Liver (tissue), 9 donors: ENCODE results near the gene GPR55. TPM values are rescaled to one million over a fixed set of nuclear protein-coding genes. Genes with fewer than 3 reads are reported as not detected.

ENCODE experiments used
- DNase-seq: peaks from one replicate; pipeline ENCODE4 v3.0.0-alpha.2; 2017; ENCODE audit warnings: low spot score
- H3K27ac ChIP-seq, 2 donors: one replicate each; pipeline ENCODE4 v1.7.0; 2013; ENCODE audit warnings: inconsistent platforms in 2 of 2, low read length in 2 of 2, control low read depth in 1 of 2, low read depth in 1 of 2, mild to moderate bottlenecking in 1 of 2
- H3K27me3 ChIP-seq, 4 donors: one replicate each; pipeline versions ENCODE4 v1.6.1 to v1.7.0; 2013; ENCODE audit warnings: low read length in 3 of 4, inconsistent platforms in 1 of 4, mild to moderate bottlenecking in 1 of 4, moderate library complexity in 1 of 4; ENCODE audit not compliant: control insufficient read depth in 4 of 4, insufficient read depth in 4 of 4
- H3K36me3 ChIP-seq, 4 donors: one replicate each; pipeline versions ENCODE4 v1.6.1 to v1.7.0; 2013; ENCODE audit warnings: low read length in 3 of 4, mild to moderate bottlenecking in 3 of 4, low read depth in 1 of 4, moderate library complexity in 1 of 4; ENCODE audit not compliant: control insufficient read depth in 4 of 4, insufficient read depth in 3 of 4
- H3K4me1 ChIP-seq, 4 donors: one replicate each; pipeline versions ENCODE4 v1.6.1 to v1.7.0; 2013; ENCODE audit warnings: low read length in 3 of 4, mild to moderate bottlenecking in 3 of 4, moderate library complexity in 1 of 4; ENCODE audit not compliant: control insufficient read depth in 4 of 4, insufficient read depth in 4 of 4
- H3K4me3 ChIP-seq, 3 donors: one replicate each; pipeline versions ENCODE4 v1.6.1 to v1.7.0; 2013; ENCODE audit warnings: low read length in 3 of 3, control low read depth in 1 of 3, low read depth in 1 of 3, mild to moderate bottlenecking in 1 of 3
- H3K9ac ChIP-seq, 2 donors: one replicate each; pipeline ENCODE4 v1.7.0; 2013; ENCODE audit warnings: low read length in 2 of 2, mild to moderate bottlenecking in 2 of 2, moderate library complexity in 2 of 2, control low read depth in 1 of 2, low read depth in 1 of 2
- H3K9me3 ChIP-seq, 4 donors: one replicate each; pipeline versions ENCODE4 v1.6.1 to v1.7.0; 2013; ENCODE audit warnings: low read length in 3 of 4; ENCODE audit not compliant: control insufficient read depth in 4 of 4
- EGR1 ChIP-seq, 2 donors: IDR thresholded peaks; 2 replicates each; pipeline ENCODE4 v1.6.1; 2016 to 2018; ENCODE audit warnings: antibody characterized with exemption in 2 of 2, low read depth in 2 of 2
- FOXA1 ChIP-seq: IDR thresholded peaks from 2 replicates; pipeline ENCODE4 v1.6.1; 2016; ENCODE audit warnings: antibody characterized with exemption
- FOXA2 ChIP-seq: IDR thresholded peaks from 2 replicates; pipeline ENCODE4 v1.6.1; 2016; ENCODE audit warnings: antibody characterized with exemption
- GABPA ChIP-seq, 2 donors: IDR thresholded peaks in 1 of 2; conservative IDR thresholded peaks in 1 of 2; 2 replicates each; pipeline ENCODE4 v1.6.1; 2016; ENCODE audit warnings: antibody characterized with exemption in 2 of 2, mild to moderate bottlenecking in 1 of 2, moderate library complexity in 1 of 2
- HNF4A ChIP-seq, 2 donors: conservative IDR thresholded peaks; 2 replicates each; pipeline ENCODE4 v1.6.1; 2016; ENCODE audit warnings: antibody characterized with exemption in 2 of 2, mild to moderate bottlenecking in 2 of 2
- HNF4G ChIP-seq: IDR thresholded peaks from 2 replicates; pipeline ENCODE4 v1.6.1; 2016; ENCODE audit warnings: antibody characterized with exemption
- JUND ChIP-seq, 2 donors: IDR thresholded peaks; 2 replicates each; pipeline ENCODE4 v1.6.1; 2016; ENCODE audit warnings: antibody characterized with exemption in 2 of 2
- RAD21 ChIP-seq, 2 donors: IDR thresholded peaks; 2 replicates each; pipeline ENCODE4 v1.6.1; 2016; ENCODE audit warnings: antibody characterized with exemption in 2 of 2, mild to moderate bottlenecking in 2 of 2
- RXRA ChIP-seq, 2 donors: IDR thresholded peaks; 2 replicates each; pipeline ENCODE4 v1.6.1; 2017 to 2018; ENCODE audit warnings: antibody characterized with exemption in 2 of 2, mild to moderate bottlenecking in 1 of 2
- SP1 ChIP-seq: IDR thresholded peaks from 2 replicates; pipeline ENCODE4 v1.6.1; 2018; ENCODE audit warnings: antibody characterized with exemption, mild to moderate bottlenecking
- TAF1 ChIP-seq: conservative IDR thresholded peaks from 2 replicates; pipeline ENCODE4 v1.6.1; 2016; ENCODE audit warnings: antibody characterized with exemption, mild to moderate bottlenecking
- YY1 ChIP-seq: IDR thresholded peaks from 2 replicates; pipeline ENCODE4 v1.6.1; 2016; ENCODE audit warnings: antibody characterized with exemption, mild to moderate bottlenecking
- WGBS: extraction: QIAGEN DNeasy Blood & Tissue Kit; methylation state at CpG from one replicate; pipeline ENCODE4 v1.1.7; 2013; 5-methylcytosine and 5-hydroxymethylcytosine counted together
- polyA plus RNA-seq, 2 donors: library from polyadenylated mRNA; stranded (reverse) in 1 of 2; unstranded in 1 of 2; fragments of 200-250 nt in 1 of 2; fragments of >200 nt in 1 of 2; fragmentation: Nextera tagmentation in 1 of 2; extraction: Ambion mirVana in 1 of 2; gene quantifications; one replicate each; pipeline versions ENCODE4 v1.2.1 to v1.2.3, GENCODE V29; 2013 to 2015
- total RNA-seq, 2 donors: library from RNA; depleted of rRNA; stranded (reverse); fragments of >200 nt; gene quantifications; one replicate each; pipeline ENCODE4 v1.2.3, GENCODE V29; 2014
- TF ChIP-seq, protein P1 (sequence below): IDR thresholded peaks from 2 replicates; pipeline ENCODE4 v1.6.1; 2016; ENCODE audit warnings: antibody characterized with exemption, mild to moderate bottlenecking
- TF ChIP-seq, protein P2 (sequence below): IDR thresholded peaks from 2 replicates; pipeline ENCODE4 v1.6.1; 2016; ENCODE audit warnings: antibody characterized with exemption
- TF ChIP-seq, protein P3 (sequence below): IDR thresholded peaks from 2 replicates; pipeline ENCODE4 v1.6.1; 2016; ENCODE audit warnings: antibody characterized with exemption
- TF ChIP-seq, protein P4 (sequence below): IDR thresholded peaks from 2 replicates; pipeline ENCODE4 v1.6.1; 2016; ENCODE audit warnings: antibody characterized with exemption
- TF ChIP-seq, protein P5 (sequence below): fragments of 150-350 bp; IDR thresholded peaks from 2 replicates; pipeline ENCODE4 v1.5.1; 2017; ENCODE audit warnings: improper control_type of control experiment, low read depth, low read length; ENCODE audit not compliant: missing input control
- donor health status: healthy.
- donor health status: healthy.
- donor health status: healthy.
- donor health status: healthy.
- donor health status: healthy.

Gene GPR55
- total and polyA plus RNA-seq, 4 donors = 0.05 to 0.17 (median 0.10) TPM; not detected in 1

DNA sequence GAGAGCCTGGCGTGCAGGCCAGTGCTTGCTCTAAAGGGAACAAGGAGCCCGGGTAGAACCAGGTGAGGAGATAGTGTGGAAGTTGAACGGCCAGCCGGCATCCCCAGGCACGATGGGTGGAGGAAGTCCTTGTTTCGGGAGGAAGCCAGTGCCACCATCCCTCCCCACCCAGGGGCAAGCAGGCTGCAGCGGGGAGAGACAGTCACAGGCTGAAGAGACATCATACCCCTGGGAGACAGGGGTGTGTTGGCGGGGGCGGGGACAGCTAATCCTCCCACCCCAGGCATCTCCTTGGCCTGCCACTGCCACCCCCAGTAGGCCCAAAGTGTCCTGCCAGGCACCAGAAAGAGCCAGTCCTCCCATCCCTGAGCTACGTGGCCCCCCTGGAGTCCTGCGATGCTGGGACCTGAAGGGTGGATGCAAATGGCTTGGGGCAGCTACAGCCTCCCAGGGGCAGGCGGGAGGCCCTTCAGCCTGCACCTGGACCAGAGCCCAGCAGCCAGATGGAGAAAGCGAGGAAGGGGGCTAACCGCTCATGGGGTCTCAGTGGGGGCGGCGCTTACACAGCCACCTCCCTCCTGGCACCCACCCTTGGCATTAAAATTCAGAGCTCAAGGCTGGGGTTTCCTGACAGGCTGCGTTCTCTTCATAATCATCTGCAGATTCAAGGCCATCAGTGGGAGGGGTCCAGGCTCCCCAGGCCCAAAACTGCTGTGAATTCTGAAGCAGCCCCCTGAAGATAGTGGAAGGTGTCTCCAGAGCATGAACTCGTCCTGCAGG lies 14.8 kb upstream of the GPR55 start (continued):
- TF ChIP-seq, protein P1, sequence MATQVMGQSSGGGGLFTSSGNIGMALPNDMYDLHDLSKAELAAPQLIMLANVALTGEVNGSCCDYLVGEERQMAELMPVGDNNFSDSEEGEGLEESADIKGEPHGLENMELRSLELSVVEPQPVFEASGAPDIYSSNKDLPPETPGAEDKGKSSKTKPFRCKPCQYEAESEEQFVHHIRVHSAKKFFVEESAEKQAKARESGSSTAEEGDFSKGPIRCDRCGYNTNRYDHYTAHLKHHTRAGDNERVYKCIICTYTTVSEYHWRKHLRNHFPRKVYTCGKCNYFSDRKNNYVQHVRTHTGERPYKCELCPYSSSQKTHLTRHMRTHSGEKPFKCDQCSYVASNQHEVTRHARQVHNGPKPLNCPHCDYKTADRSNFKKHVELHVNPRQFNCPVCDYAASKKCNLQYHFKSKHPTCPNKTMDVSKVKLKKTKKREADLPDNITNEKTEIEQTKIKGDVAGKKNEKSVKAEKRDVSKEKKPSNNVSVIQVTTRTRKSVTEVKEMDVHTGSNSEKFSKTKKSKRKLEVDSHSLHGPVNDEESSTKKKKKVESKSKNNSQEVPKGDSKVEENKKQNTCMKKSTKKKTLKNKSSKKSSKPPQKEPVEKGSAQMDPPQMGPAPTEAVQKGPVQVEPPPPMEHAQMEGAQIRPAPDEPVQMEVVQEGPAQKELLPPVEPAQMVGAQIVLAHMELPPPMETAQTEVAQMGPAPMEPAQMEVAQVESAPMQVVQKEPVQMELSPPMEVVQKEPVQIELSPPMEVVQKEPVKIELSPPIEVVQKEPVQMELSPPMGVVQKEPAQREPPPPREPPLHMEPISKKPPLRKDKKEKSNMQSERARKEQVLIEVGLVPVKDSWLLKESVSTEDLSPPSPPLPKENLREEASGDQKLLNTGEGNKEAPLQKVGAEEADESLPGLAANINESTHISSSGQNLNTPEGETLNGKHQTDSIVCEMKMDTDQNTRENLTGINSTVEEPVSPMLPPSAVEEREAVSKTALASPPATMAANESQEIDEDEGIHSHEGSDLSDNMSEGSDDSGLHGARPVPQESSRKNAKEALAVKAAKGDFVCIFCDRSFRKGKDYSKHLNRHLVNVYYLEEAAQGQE = no peak
- TF ChIP-seq FOXA2 (no peak), TAF1 (no peak)

DNA sequence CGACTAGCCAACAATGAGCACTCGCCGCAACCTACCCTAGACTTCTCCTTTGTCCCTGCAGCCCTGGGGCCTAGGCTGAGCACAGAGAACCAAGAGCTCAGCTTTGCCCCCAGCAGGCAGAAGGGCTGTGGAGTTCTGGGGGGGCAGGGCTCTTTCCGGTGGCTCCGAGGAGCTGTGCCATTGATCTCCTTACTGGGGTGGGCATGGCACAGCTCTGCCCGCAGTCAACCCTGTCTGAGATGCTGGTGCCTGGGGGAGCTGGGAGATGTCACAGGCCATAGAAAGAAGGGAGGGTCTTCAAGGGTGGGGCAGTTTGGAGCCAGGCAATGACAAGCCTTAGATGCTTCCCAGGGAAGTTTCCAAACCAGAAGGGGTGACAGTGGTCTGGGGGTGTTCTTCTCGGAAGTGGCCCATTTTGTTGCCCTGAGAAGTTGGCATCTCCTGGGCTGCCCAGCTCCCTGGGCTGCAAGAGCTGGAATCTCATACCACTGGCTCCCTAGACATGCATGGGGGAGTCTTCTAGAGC lies 14.1 kb upstream of the GPR55 start:
- DNase-seq = no peak
- TF ChIP-seq, protein P2, sequence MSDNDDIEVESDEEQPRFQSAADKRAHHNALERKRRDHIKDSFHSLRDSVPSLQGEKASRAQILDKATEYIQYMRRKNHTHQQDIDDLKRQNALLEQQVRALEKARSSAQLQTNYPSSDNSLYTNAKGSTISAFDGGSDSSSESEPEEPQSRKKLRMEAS = no peak
- TF ChIP-seq, protein P3, sequence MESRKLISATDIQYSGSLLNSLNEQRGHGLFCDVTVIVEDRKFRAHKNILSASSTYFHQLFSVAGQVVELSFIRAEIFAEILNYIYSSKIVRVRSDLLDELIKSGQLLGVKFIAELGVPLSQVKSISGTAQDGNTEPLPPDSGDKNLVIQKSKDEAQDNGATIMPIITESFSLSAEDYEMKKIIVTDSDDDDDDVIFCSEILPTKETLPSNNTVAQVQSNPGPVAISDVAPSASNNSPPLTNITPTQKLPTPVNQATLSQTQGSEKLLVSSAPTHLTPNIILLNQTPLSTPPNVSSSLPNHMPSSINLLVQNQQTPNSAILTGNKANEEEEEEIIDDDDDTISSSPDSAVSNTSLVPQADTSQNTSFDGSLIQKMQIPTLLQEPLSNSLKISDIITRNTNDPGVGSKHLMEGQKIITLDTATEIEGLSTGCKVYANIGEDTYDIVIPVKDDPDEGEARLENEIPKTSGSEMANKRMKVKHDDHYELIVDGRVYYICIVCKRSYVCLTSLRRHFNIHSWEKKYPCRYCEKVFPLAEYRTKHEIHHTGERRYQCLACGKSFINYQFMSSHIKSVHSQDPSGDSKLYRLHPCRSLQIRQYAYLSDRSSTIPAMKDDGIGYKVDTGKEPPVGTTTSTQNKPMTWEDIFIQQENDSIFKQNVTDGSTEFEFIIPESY = no peak
- no peak for TF ChIP-seq RXRA (IDR thresholded peaks at IDR 0.05)
- no peak for TF ChIP-seq TAF1
- TF ChIP-seq FOXA2 = no peak
- TF ChIP-seq JUND (IDR thresholded peaks at IDR 0.05) = no peak
- TF ChIP-seq RAD21 (IDR thresholded peaks at IDR 0.05) = no peak
- no peak for TF ChIP-seq HNF4G
- no peak for TF ChIP-seq EGR1 (IDR thresholded peaks at IDR 0.05; ENCODE audit: low read depth in 2 of 2)
- no peak for TF ChIP-seq HNF4A (conservative IDR thresholded peaks at IDR 0.05)
- TF ChIP-seq SP1 = no peak
- TF ChIP-seq, protein P4, sequence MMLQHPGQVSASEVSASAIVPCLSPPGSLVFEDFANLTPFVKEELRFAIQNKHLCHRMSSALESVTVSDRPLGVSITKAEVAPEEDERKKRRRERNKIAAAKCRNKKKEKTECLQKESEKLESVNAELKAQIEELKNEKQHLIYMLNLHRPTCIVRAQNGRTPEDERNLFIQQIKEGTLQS = no peak
- no peak for TF ChIP-seq YY1
- no peak for TF ChIP-seq FOXA1
- TF ChIP-seq GABPA (IDR thresholded peaks at IDR 0.05 in 1 of 2, conservative IDR thresholded peaks at IDR 0.05 in 1 of 2) = no peak
- TF ChIP-seq, protein P5, sequence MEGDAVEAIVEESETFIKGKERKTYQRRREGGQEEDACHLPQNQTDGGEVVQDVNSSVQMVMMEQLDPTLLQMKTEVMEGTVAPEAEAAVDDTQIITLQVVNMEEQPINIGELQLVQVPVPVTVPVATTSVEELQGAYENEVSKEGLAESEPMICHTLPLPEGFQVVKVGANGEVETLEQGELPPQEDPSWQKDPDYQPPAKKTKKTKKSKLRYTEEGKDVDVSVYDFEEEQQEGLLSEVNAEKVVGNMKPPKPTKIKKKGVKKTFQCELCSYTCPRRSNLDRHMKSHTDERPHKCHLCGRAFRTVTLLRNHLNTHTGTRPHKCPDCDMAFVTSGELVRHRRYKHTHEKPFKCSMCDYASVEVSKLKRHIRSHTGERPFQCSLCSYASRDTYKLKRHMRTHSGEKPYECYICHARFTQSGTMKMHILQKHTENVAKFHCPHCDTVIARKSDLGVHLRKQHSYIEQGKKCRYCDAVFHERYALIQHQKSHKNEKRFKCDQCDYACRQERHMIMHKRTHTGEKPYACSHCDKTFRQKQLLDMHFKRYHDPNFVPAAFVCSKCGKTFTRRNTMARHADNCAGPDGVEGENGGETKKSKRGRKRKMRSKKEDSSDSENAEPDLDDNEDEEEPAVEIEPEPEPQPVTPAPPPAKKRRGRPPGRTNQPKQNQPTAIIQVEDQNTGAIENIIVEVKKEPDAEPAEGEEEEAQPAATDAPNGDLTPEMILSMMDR = no peak
- TF ChIP-seq, protein P1 = no peak
- Histone ChIP-seq H3K4me1 (no peaks in the 10 kb centered on the region), H3K27ac (no peak overlapping the region), H3K27me3 (no peaks in the 10 kb centered on the region), H3K36me3 (no peaks in the 10 kb centered on the region), H3K9ac (no peak overlapping the region), H3K4me3 (no peak overlapping the region), H3K9me3 (peaks cover 0 to 7% (median 3%) of the 10 kb centered on the region in 4 donors)
- 95% methylated on average over 7 of the region's 7 CpGs for WGBS
